HEK293 (cell line): ENCODE data around the gene RGS4.

Source experiments
- TF ChIP-seq, protein P1 (sequence below): fragments of 450-650 bp; formaldehyde crosslinking; IDR thresholded peaks from 2 replicates; pipeline ENCODE4 v1.5.1; 2016; ENCODE audit warnings: missing biosample characterization, missing genetic modification characterization
- TF ChIP-seq, protein P2 (sequence below): fragments of 450-650 bp; formaldehyde crosslinking; IDR thresholded peaks from 2 replicates; pipeline ENCODE4 v1.5.1; 2016; ENCODE audit warnings: missing biosample characterization, missing genetic modification characterization

DNA sequence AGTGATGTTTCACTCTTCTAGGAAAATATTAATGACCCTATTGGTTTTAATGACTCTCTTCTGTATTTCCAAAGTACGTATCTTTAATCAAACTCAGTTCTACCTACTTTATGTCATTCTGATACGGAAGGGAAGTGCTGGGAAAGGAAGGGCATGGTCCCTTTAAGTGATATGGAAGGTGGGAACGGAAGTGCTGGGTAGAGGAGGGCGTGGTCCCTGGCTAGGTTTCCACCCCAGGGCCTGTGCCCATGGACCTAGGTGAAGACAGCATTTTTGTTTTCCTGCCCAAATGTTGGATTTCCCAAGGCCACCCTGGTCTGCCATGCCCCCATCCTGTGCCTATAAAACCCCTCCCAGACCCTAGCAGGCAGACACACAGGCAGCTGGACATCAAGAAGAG is 24.0 kb downstream of the RGS4 start:
- TF ChIP-seq, protein P1, sequence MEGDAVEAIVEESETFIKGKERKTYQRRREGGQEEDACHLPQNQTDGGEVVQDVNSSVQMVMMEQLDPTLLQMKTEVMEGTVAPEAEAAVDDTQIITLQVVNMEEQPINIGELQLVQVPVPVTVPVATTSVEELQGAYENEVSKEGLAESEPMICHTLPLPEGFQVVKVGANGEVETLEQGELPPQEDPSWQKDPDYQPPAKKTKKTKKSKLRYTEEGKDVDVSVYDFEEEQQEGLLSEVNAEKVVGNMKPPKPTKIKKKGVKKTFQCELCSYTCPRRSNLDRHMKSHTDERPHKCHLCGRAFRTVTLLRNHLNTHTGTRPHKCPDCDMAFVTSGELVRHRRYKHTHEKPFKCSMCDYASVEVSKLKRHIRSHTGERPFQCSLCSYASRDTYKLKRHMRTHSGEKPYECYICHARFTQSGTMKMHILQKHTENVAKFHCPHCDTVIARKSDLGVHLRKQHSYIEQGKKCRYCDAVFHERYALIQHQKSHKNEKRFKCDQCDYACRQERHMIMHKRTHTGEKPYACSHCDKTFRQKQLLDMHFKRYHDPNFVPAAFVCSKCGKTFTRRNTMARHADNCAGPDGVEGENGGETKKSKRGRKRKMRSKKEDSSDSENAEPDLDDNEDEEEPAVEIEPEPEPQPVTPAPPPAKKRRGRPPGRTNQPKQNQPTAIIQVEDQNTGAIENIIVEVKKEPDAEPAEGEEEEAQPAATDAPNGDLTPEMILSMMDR (tag by site-specific recombination): no peak
- TF ChIP-seq, protein P2, sequence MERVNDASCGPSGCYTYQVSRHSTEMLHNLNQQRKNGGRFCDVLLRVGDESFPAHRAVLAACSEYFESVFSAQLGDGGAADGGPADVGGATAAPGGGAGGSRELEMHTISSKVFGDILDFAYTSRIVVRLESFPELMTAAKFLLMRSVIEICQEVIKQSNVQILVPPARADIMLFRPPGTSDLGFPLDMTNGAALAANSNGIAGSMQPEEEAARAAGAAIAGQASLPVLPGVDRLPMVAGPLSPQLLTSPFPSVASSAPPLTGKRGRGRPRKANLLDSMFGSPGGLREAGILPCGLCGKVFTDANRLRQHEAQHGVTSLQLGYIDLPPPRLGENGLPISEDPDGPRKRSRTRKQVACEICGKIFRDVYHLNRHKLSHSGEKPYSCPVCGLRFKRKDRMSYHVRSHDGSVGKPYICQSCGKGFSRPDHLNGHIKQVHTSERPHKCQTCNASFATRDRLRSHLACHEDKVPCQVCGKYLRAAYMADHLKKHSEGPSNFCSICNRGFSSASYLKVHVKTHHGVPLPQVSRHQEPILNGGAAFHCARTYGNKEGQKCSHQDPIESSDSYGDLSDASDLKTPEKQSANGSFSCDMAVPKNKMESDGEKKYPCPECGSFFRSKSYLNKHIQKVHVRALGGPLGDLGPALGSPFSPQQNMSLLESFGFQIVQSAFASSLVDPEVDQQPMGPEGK (tag by site-specific recombination): no peak
